Kidney epithelial cell (primary cell): ENCODE data around the gene SEMA3E. TPM values are rescaled to one million over a fixed set of nuclear protein-coding genes. Genes with fewer than 3 reads are reported as not detected.

Experiments used
- DNase-seq: peaks from one replicate; pipeline ENCODE4 v3.0.0-alpha.2; 2010; ENCODE audit warnings: low read depth
- H3K27me3 ChIP-seq: 2 replicates; pipeline ENCODE4 v1.6.0; 2011; ENCODE audit warnings: low read length; ENCODE audit not compliant: control insufficient read depth, insufficient read depth
- H3K36me3 ChIP-seq: 2 replicates; pipeline ENCODE4 v1.5.1; 2011; ENCODE audit warnings: low read length; ENCODE audit not compliant: control insufficient read depth, insufficient read depth
- H3K4me3 ChIP-seq: 2 replicates; pipeline ENCODE4 v1.5.1; 2011; ENCODE audit warnings: low read depth, mild to moderate bottlenecking, control low read depth, low read length
- total RNA-seq: library from RNA; depleted of rRNA; stranded (reverse); fragments of >200 nt; gene quantifications from 2 replicates; pipeline ENCODE4 v1.2.3, GENCODE V29; 2015
- TF ChIP-seq, protein P1 (sequence below): IDR thresholded peaks from 2 replicates; pipeline ENCODE4 v1.5.1; 2011; ENCODE audit warnings: mild to moderate bottlenecking, moderate library complexity, low read length, control low read depth, inconsistent platforms; ENCODE audit not compliant: insufficient read depth, poor library complexity, severe bottlenecking

Gene SEMA3E
- total RNA-seq, 1 donor from 2014 or later, result not detected

- no peak for DNase-seq
- Histone ChIP-seq H3K36me3 (no peaks in the 10 kb centered on the region), H3K4me3 (no peak overlapping the region), H3K27me3 (no peaks in the 10 kb centered on the region)
- TF ChIP-seq, protein P1, sequence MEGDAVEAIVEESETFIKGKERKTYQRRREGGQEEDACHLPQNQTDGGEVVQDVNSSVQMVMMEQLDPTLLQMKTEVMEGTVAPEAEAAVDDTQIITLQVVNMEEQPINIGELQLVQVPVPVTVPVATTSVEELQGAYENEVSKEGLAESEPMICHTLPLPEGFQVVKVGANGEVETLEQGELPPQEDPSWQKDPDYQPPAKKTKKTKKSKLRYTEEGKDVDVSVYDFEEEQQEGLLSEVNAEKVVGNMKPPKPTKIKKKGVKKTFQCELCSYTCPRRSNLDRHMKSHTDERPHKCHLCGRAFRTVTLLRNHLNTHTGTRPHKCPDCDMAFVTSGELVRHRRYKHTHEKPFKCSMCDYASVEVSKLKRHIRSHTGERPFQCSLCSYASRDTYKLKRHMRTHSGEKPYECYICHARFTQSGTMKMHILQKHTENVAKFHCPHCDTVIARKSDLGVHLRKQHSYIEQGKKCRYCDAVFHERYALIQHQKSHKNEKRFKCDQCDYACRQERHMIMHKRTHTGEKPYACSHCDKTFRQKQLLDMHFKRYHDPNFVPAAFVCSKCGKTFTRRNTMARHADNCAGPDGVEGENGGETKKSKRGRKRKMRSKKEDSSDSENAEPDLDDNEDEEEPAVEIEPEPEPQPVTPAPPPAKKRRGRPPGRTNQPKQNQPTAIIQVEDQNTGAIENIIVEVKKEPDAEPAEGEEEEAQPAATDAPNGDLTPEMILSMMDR, result no peak
Observed at GRCh38 chr7:83672157-83672556, 23.2 kb upstream of the SEMA3E start.

DNA sequence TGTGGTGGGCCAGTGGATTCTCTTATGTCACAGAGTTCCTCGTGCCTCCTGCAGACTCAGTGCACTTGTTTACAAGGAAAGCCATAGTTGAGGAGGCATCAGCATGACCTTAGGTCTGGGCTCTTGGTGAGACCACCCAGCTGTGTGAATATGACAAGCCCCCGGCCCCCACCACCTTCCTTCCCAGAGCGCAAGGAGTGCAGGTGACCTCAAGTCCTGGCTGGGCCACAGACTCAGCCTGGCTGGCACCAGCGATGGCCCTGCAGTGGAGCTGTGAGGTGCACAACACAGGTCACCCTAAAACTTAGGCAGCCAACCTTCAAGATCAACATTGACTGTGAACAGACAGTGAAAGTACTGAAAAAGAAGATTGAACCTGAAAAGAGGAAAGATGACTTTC is 14.2 kb upstream of the SEMA3E start:
- no peaks in the 10 kb centered on the region for H3K27me3 ChIP-seq
- no peak for DNase-seq
- H3K4me3 ChIP-seq, result no peak overlapping the region
- TF ChIP-seq, protein P1, result no peak
- no peaks in the 10 kb centered on the region for H3K36me3 ChIP-seq

DNA sequence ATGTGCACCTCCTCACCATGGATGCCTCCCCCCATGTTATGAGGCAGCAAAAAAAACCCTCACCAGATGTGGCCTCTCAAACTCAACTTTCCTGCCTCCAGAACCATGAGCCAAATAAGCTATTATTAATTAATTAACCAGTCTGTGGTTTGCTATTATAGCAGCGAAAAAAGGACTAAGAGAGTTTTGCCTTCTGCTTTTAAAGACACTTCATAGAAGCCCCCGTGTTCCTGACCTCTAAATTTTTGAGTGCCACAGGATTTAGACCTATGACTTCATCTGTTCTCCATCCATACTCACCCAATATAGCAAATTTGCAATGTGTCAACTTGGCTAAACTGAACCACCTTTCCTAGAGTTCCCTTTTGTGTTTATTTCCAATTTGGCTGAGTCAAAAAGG is 9.2 kb upstream of the SEMA3E start:
- H3K36me3 ChIP-seq, result no peaks in the 10 kb centered on the region
- no peak for DNase-seq
- no peaks in the 10 kb centered on the region for H3K27me3 ChIP-seq
- TF ChIP-seq, protein P1, result no peak
- no peak overlapping the region for H3K4me3 ChIP-seq

DNA sequence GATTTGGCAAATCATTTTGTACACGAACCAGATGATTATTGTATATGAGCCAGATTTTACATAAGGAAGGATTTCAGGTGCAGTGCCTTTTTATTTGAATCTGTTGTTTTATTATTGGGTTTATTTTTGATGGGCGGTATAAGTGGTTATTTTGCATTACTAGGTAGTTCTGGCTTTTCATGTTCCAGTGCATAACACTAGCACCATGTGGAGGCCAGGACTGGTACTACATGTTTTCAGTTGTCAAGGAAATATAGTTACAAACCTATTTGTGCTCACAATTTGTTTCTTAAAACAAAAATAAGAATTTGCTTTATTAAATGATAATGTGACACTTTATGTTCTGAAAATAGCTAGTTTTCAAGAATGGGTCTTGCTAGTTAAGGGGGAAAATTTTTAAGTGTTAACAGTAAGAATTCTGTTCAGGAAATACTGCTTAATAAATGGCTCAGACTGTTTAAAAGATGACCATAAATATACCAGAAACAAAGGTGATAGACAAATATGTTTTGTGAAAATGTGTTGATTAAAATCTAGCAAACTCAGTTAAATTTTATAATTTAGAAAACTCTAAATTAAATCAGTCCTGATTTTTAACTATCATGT is 7.1 kb upstream of the SEMA3E start:
- TF ChIP-seq, protein P1, result peak; percentile 92
- Histone ChIP-seq H3K27me3 (no peaks in the 10 kb centered on the region), H3K4me3 (no peak overlapping the region), H3K36me3 (no peaks in the 10 kb centered on the region)
- DNase-seq, result peak; percentile 18

GRCh38 chr7:83652481-83652880 is 3.5 kb upstream of the SEMA3E start:
- H3K36me3 ChIP-seq, result no peaks in the 10 kb centered on the region
- H3K4me3 ChIP-seq, result no peak overlapping the region
- DNase-seq, result no peak
- TF ChIP-seq, protein P1, result no peak
- H3K27me3 ChIP-seq, result no peaks in the 10 kb centered on the region

DNA sequence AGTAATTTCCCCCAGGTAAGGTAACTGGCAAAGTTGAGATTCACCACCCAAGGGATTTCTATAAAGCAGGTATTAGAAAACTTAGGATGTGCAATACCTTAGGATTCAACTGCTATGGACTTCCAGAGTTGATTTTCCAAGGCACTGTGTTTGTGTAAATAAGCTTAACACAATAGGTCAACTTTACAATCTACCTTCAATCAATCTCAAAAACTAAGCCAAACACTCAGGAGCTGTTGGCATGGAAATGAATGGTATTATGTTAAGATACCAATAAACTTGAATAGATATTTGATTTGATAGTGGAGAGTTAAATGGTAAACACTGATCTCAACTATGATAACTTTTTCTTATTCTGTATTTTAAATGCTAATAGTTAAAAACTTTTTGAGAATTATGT is 762 bp upstream of the SEMA3E start:
- TF ChIP-seq, protein P1, result no peak
- Histone ChIP-seq H3K27me3 (no peaks in the 10 kb centered on the region), H3K4me3 (no peak overlapping the region), H3K36me3 (no peaks in the 10 kb centered on the region)
- DNase-seq, result no peak
